Spleen (tissue), 11 donors: ENCODE results near the gene ERC2. TPM values are rescaled to one million over a fixed set of nuclear protein-coding genes. Genes with fewer than 3 reads are reported as not detected.

Experiments used
- DNase-seq: peaks from one replicate; pipeline ENCODE4 v3.0.0-alpha.2; 2020
- H3K27ac ChIP-seq, 8 donors: fragments of 200-600 bp; sonication (generic) in 7 of 8; 1 replicate in 4 of 8; 2 replicates in 4 of 8; pipeline versions ENCODE4 v1.5.0 to v1.8.0; 2016 to 2021; ENCODE audit warnings: inconsistent platforms in 4 of 8, mild to moderate bottlenecking in 4 of 8, moderate library complexity in 1 of 8
- H3K27me3 ChIP-seq, 7 donors: fragments of 200-600 bp; sonication (generic) in 6 of 7; replicated peaks in 1 of 7; 1 replicate in 4 of 7; 2 replicates in 3 of 7; pipeline versions ENCODE4 v1.5.0 to v1.8.0; 2016 to 2021; ENCODE audit warnings: inconsistent platforms in 3 of 7, mild to moderate bottlenecking in 1 of 7
- H3K36me3 ChIP-seq, 6 donors: fragments of 200-600 bp; sonication (generic) in 5 of 6; 1 replicate in 4 of 6; 2 replicates in 2 of 6; pipeline versions ENCODE4 v1.5.0 to v1.8.0; 2016 to 2021; ENCODE audit warnings: inconsistent platforms in 2 of 6
- H3K4me1 ChIP-seq, 6 donors: fragments of 200-600 bp; sonication (generic) in 5 of 6; 1 replicate in 3 of 6; 2 replicates in 3 of 6; pipeline versions ENCODE4 v1.5.0 to v1.8.0; 2016 to 2021; ENCODE audit warnings: inconsistent platforms in 3 of 6
- H3K4me3 ChIP-seq, 8 donors: fragments of 200-600 bp; sonication (generic) in 7 of 8; 1 replicate in 4 of 8; 2 replicates in 4 of 8; pipeline versions ENCODE4 v1.5.0 to v1.8.0; 2016 to 2021; ENCODE audit warnings: inconsistent platforms in 4 of 8, mild to moderate bottlenecking in 4 of 8, moderate library complexity in 2 of 8
- H3K9me3 ChIP-seq, 8 donors: fragments of 200-600 bp; sonication (generic) in 7 of 8; 1 replicate in 4 of 8; 2 replicates in 4 of 8; pipeline versions ENCODE4 v1.5.0 to v1.8.0; 2016 to 2021; ENCODE audit warnings: inconsistent platforms in 4 of 8
- CTCF ChIP-seq, 11 experiments: fragments of 200-600 bp in 7 of 11; fragments of 450-650 bp in 4 of 11; sonication (generic) in 4 of 11; IDR thresholded peaks in 8 of 11; conservative IDR thresholded peaks in 3 of 11; 1 replicate in 7 of 11; 2 replicates in 4 of 11; pipeline versions ENCODE4 v1.4.0 to v1.8.0; 2016 to 2021; ENCODE audit warnings: antibody characterized with exemption in 11 of 11, inconsistent platforms in 4 of 11, mild to moderate bottlenecking in 1 of 11
- POLR2A ChIP-seq, 3 donors: fragments of 450-650 bp; IDR thresholded peaks; one replicate each; pipeline ENCODE4 v1.5.1; 2017; ENCODE audit warnings: antibody characterized with exemption in 3 of 3, mild to moderate bottlenecking in 1 of 3
- POLR2AphosphoS5 ChIP-seq, 3 donors: sonication (generic); formaldehyde crosslinking; IDR thresholded peaks; one replicate each; pipeline ENCODE4 v1.5.1; 2017; ENCODE audit warnings: antibody characterized with exemption in 3 of 3
- WGBS, 5 donors: extraction: QIAGEN DNeasy Blood & Tissue Kit in 3 of 5; methylation state at CpG; one replicate each; pipeline versions ENCODE4 v1.1.5 to v1.1.7; 2013 to 2018; 5-methylcytosine and 5-hydroxymethylcytosine counted together
- intact Hi-C: fragments of 100-400 bp; cut with DNase I; formaldehyde crosslinking; loops from one replicate; pipeline ENCODE4 v1.15.0; 2023; ENCODE audit warnings: low total_unique reads
- polyA plus RNA-seq, 3 donors: library from polyadenylated mRNA; stranded (reverse); fragments of 200-250 nt; gene quantifications; one replicate each; pipeline ENCODE4 v1.2.1, GENCODE V29; 2013
- total RNA-seq, 7 donors: library from RNA; depleted of rRNA in 3 of 7; stranded (reverse); fragments of >200 nt in 3 of 7; fragmentation: NEBNext Ultra II Directional in 4 of 7; extraction: Animal tissue kit (Norgen Biotek cat#: 25700) in 4 of 7; gene quantifications; one replicate each; pipeline versions ENCODE4 v1.1.0 to v1.2.1, GENCODE V29; 2016 to 2021
- donor health status: healthy with polysubstance abuse.
- donor health status: DM: no; HTN: no; CAD: no; lungs with moderate emphysema.
- donor health status: DM: no; HTN: no; CAD: no.
- donor health status: Bipolar disorder and iron deficiency.
- donor health status: healthy.
- donor health status: DM: no; HTN: no; CAD: no.
- donor health status: DM: yes; HTN: yes; CAD: no.

Gene ERC2
- total and polyA plus RNA-seq, 10 donors, result 0.04 to 4.9 (median 0.39) TPM

- intact Hi-C loops, result no loop called here
- Histone ChIP-seq H3K9me3 (peaks cover 2 to 28% (median 14%) of the 10 kb centered on the region in 8 donors), H3K36me3 (no peaks in the 10 kb centered on the region), H3K27ac (no peak overlapping the region), H3K27me3 (no peaks in the 10 kb centered on the region), H3K4me3 (no peak overlapping the region), H3K4me1 (no peaks in the 10 kb centered on the region)
- TF ChIP-seq POLR2A (IDR thresholded peaks at IDR 0.05) (no peak), CTCF (IDR thresholded peaks at IDR 0.05 in 8 of 11, conservative IDR thresholded peaks at IDR 0.05 in 3 of 11) (no peak), POLR2AphosphoS5 (IDR thresholded peaks at IDR 0.05) (no peak)
- WGBS, 5 donors, result 49 to 65% (median 58%) methylated on average over 3 of the region's 3 CpGs
- DNase-seq, result no peak
Measured at GRCh38 chr3:56375654-56376053, 92.6 kb downstream of the ERC2 start.

DNA sequence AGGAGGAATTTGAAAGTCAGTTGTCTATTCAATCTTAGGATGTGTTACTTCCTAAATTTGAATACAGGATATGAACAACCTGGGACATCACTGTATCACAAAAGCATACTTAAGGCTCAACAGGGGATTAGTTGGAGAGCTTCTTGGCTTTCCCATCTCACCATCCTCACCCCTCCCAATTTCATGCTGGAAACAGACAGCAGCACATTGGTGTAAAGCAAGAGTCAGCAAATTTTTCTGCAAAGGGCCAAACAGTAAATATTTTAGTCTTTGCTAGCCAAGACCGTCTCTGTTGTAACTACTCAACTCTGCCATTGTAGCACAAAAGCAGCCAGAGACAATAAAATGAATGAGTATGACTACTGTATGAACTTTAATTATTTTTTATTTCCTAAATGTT, 94.9 kb downstream of the ERC2 start:
- H3K4me3 ChIP-seq, result no peak overlapping the region
- H3K4me1 ChIP-seq, result no peaks in the 10 kb centered on the region
- H3K27ac ChIP-seq, result no peak overlapping the region
- no peak for DNase-seq
- no peaks in the 10 kb centered on the region for H3K36me3 ChIP-seq
- WGBS, 5 donors, result 58 to 84% (median 79%) methylated on average over 1 of the region's 1 CpG
- peaks cover 2 to 28% (median 14%) of the 10 kb centered on the region in 8 donors for H3K9me3 ChIP-seq
- TF ChIP-seq CTCF (IDR thresholded peaks at IDR 0.05 in 8 of 11, conservative IDR thresholded peaks at IDR 0.05 in 3 of 11), result no peak
- TF ChIP-seq POLR2AphosphoS5 (IDR thresholded peaks at IDR 0.05), result no peak
- TF ChIP-seq POLR2A (IDR thresholded peaks at IDR 0.05), result no peak
- H3K27me3 ChIP-seq, result no peaks in the 10 kb centered on the region
- intact Hi-C loops, result no loop called here

DNA sequence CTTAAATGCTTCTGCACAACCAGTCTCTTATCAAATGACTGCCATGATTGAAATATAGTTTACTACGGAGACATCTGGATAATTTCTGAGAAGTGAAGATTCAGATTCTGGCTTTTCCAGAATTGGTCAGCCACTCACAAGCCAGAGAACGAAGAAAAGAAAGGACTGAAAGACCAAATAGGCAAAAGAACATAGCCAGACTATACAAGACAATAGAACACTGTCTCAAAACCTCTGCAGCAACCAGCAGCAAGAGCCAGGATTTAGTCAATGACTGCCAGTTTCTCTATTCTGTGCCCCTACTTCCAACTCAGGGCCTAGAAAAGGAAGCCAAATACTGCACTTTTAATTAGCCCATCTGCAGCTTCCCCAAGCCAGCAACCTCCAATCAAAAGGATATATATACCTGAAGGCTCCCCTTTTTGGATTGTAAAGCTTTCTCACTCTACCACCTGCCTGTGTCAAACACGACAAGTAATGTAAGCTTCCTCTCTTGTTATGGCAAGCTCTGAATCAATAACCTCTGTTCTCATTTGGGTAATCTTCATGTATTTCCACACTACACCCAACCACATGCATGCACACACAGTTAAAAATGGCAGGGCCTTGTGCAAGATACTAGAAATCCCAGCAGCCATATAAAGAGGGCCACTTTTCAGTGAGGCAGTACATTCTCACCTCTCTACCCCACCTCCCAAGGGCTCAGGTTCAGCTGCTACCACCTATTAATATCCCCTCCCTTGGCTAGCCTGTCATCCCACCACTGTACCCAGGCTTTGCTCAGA, 97.1 kb downstream of the ERC2 start:
- no peaks in the 10 kb centered on the region for H3K27me3 ChIP-seq
- no peak for DNase-seq
- no peaks in the 10 kb centered on the region for H3K4me1 ChIP-seq
- TF ChIP-seq POLR2A (IDR thresholded peaks at IDR 0.05) (no peak), POLR2AphosphoS5 (IDR thresholded peaks at IDR 0.05) (no peak), CTCF (IDR thresholded peaks at IDR 0.05 in 8 of 11, conservative IDR thresholded peaks at IDR 0.05 in 3 of 11) (no peak)
- no peak overlapping the region for H3K27ac ChIP-seq
- intact Hi-C loops, result no loop called here
- H3K9me3 ChIP-seq, result peaks cover 2 to 14% (median 11%) of the 10 kb centered on the region in 8 donors
- 67 to 71% (median 68%) methylated on average over 3 of the region's 3 CpGs for WGBS, 5 donors
- H3K36me3 ChIP-seq, result no peaks in the 10 kb centered on the region
- H3K4me3 ChIP-seq, result no peak overlapping the region

DNA sequence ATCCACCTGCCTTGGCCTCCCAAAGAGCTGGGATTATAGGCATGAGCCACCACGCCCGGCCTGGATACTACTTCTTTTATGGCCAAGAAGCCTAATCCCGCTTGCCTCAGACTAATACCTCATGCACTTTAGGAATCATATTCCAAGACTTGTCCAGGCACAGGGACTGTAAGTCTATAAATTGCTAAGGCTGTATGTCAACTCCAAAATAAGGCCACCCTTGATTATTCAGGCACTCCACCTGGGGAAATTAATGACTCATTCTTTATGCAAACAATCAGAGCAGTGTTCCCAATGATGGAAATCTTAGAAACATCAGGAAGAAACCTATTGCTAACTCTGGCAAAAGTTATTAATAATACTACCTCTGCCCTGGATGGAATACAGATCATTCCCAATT, 98.4 kb downstream of the ERC2 start:
- no peak for TF ChIP-seq POLR2A (IDR thresholded peaks at IDR 0.05)
- no peak for TF ChIP-seq CTCF (IDR thresholded peaks at IDR 0.05 in 8 of 11, conservative IDR thresholded peaks at IDR 0.05 in 3 of 11)
- TF ChIP-seq POLR2AphosphoS5 (IDR thresholded peaks at IDR 0.05), result no peak
- intact Hi-C loops, result no loop called here
- no peaks in the 10 kb centered on the region for H3K36me3 ChIP-seq
- H3K4me3 ChIP-seq, result no peak overlapping the region
- H3K27me3 ChIP-seq, result no peaks in the 10 kb centered on the region
- H3K27ac ChIP-seq, result no peak overlapping the region
- no peaks in the 10 kb centered on the region for H3K4me1 ChIP-seq
- DNase-seq, result no peak
- peaks cover 0 to 1% (median 0%) of the 10 kb centered on the region in 8 donors for H3K9me3 ChIP-seq
- 86 to 99% (median 92%) methylated on average over 3 of the region's 3 CpGs for WGBS, 5 donors
